ENCODE measurements around the gene CMIP.

- no peak for TF ChIP-seq GATA2 (IDR thresholded peaks at IDR 0.05; ENCODE audit: low read depth, low read length)
- TF ChIP-seq GATA3 (IDR thresholded peaks at IDR 0.05; ENCODE audit: low read depth, low read length) = no peak
Observed at GRCh38 chr16:81492965-81493754, 48.6 kb downstream of the CMIP start.

Data from SH-SY5Y (cell line).